NCI-H2227 treated with DMSO at 0.1 percent for 48 hours (cell line): ENCODE results near the gene BDKRB1.

Source experiments
- DNase-seq: peaks from one replicate; lab custom pipeline; 2025; lab: John Stamatoyannopoulos, UW

BDKRB1 gene

DNA sequence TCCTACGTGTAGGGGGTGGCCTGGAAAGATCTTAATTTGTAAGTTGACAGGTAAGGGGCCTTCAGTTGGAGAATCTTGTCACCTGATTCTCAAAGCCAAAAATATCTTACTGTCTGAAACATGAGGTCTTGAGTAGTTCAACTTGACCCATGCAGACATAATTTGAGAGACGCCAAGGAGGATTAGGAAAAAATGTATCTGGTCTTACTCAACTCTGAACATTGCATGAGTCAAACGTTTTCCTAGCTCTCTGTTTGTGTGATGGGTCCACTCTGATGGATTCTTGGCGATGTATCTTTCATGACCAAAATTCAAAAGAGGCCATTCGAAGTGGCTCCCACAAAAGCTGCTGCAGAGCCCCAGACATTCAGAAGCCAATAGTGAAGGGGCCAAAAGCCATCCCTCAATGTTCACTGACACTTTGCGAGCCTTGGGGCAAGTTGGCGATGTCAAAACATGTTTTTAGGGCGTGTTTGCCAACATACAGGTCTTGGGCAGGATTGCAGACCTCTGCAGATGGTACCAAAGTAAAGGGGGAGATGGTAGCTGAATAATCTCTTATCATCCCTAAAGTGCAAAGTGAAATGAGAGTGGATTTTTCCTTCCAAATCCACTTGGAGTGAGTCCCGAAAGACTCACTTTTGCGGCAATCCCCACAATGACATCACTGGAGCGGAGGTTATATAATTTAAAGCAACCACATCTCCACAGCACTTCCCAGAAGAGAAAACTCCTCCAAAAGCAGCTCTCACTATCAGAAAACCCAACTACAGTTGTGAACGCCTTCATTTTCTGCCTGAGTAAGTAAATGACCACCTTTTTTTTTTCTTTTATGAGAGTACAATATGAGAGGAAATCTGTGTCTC lies at the start of gene BDKRB1:
BDKRB1 (plus strand) TSS at position 710 of the 866 bp plus-strand sequence. CDS start 7,473 bp downstream, outside the sequence.
- no peak for DNase-seq

DNA sequence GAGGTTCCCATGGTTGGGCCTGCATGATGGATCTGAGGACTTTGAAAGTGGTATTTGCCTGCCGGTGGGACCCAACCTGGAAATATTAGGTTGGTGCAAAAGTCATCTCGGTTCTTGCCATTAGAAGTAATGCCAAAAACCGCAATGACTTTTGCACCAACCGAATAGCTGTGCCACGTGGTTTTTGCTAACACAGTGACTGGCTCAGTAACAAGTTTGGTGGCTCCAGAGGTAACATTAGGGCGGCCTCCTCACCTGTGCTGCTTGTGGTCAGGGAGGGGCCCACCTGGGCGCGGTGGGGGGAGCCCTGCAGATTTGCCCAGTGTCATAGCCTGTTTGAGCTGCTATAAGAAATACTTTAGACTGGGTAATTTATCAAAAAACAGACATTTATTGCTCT lies 49.5 kb upstream of the BDKRB1 start:
- DNase-seq, result no peak

DNA sequence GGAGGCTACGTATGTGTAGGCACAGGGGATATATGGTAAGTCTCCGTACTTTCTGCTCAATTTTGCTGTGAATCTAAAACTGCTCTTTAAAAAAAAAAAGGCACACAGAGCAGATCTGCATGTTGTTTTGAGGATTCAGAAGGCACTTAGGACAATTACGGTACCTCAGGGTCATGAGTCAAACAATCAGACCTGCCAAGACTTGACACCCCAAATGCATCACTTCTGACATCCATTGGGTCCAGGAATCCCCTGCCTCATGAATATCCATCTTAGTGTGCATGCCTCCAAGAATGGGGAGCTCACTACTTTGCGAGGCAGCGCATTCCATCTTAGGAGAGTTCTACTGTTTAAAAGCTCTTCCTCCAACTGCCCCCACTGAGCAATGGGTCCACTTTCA lies 48.3 kb upstream of the BDKRB1 start:
- no peak for DNase-seq

DNA sequence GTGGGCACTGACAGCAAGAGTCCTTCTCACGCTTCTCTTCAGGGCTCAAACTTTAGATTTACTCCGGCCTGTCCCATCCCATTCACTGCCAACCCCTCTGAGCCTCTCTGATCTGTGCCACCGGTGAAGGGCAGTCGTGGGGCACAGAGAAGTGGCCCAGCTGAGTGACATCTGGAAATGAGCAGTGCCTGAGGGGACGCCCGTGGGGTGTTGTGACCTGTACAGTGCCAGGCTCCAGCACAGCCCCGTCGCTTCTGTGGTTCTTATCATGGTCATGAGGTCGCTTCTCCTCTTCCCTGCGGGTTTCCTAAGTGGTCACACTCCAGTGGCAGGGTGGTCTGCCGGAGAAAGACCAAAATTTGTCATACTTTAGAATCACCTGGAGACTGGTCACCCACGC lies 47.3 kb upstream of the BDKRB1 start:
- DNase-seq, result no peak

DNA sequence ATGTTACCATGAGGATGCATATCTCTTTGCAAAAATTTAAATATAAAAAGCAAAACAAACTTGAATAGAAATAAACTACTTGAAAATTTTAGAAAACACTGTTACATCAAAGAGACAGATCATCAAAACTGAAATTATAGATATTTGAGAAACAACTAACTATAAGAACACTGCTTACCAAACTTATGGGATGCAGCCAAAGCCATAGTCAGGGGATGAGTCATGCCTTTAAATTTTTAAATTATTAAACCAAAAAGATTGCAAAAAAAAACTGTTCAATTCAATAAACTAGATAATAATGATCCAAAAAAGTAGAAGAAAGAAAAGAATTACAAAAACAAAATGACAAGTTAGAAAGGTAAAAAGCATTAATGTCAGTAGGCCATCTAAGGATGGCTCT lies 43.9 kb upstream of the BDKRB1 start:
- no peak for DNase-seq

DNA sequence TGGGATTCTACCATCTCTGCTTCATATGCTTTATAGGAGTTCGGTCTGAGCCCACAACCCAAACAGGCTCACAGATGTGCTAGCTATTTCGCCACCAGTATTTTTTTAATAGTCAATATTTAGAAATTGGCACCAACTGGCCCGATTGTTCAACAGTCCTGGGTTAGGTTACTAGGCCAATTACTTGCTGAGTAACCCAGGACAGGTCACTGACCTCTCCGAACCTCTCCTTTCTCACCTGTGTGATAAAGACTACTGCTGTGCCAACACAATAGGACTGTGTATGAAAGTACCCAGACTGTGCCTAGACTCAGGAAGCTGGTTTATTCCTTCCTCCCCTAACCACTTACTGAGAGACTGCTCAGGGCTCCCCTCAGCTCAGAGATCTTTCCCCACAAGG lies 43.1 kb upstream of the BDKRB1 start:
- DNase-seq, result no peak

DNA sequence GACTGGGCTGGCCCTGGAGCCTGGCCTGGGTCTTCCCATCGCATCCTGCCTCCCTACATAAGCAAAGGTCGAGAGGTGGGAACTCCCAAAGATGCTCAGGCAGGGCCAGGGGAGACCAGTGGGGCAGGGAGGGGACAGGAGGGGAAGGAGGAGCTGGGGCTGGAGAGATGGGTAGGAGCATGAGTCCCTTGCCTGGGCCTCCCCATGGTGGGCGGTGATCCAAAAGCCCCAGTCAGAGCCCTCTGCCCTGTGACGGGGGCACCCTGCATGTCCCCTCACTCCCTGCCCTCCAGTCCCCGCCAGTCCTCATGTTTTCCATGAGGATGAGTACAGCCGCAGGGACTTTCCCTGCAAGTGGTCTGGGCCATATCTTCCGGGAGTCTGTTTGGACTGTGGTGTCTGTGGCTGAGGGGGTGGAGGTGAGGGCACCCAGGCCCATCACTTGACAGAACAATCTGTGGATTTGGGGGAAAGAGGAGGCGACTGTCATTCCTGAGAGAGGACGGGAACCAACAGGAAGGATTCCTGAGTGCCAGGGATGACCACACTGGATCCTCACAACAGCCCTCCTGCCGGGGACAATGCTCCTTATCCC lies 42.0 kb upstream of the BDKRB1 start:
- no peak for DNase-seq

DNA sequence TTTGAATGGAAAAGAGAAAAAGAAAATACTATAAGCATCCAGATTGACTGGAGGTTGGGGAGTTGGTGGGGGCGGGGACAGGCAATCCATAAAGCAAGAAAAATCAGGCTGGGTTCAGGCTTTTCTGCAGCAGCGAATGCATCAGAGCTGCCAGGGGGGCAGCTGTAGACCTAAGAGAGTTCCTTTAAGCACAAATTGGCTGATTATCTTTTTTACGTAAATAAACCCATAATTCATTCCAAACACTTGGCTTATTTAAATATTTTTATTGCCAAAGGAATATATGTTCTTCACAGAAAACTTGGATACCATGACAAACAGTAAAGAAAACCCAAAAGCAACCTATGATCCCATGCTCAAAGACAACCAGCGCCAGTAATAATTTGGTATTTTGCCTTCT lies 41.2 kb upstream of the BDKRB1 start:
- no peak for DNase-seq

DNA sequence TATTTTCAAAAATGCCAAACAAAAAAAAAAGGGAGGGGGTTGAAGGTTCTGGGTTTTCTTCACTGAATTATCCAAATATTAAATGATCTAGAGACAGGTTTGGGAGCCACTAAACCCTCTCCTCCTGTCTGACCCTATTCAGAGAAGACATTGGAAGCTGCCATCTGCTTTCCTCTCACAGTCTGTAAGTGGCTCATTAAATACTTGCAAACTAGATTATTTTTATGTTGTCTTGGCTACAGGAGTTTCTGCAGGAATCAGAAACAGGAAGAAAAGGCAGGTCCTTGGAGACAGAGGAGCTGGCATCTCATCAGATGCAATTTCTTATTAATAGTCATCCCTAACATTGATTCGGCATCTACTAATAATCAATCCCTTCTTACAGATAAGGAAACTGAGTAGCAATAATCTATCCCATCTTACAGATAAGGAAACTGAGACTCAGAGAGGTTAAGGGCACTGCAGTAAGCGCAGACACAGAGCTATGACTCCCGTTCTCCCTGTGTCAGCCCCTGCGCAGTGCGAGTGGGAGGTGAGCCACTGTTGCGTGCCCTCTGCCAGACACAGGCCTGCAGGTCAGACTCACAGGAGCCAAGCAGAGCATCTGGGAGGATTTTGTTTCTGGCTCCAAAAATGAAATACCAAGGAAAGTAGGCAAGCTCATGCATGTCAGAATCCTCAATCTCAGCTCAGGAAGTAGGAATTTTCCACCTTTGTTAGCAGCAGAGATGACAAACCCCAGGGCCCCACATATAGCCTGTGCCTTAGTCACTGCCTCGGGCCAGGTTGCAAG lies 40.4 kb upstream of the BDKRB1 start:
- DNase-seq, result no peak

DNA sequence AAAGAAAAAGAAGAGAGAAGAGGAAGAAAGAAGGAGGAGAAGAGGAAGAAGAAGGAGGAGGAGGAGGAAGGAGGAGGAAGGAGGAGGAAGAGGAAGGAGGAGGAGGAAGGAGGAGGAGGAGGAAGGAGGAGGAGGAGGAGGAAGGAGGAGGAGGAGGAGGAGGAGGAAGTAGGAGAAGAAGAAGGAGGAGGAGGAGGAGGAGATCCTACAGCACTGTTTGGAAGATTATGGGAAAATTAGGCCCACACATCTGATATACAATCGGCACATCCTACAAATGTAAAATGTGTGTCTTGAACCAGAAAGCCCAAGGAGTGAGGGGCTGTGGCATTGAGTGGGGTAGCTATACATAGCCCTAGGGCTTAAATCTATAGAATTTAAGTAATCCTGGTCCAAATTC lies 39.4 kb upstream of the BDKRB1 start:
- DNase-seq, result no peak

DNA sequence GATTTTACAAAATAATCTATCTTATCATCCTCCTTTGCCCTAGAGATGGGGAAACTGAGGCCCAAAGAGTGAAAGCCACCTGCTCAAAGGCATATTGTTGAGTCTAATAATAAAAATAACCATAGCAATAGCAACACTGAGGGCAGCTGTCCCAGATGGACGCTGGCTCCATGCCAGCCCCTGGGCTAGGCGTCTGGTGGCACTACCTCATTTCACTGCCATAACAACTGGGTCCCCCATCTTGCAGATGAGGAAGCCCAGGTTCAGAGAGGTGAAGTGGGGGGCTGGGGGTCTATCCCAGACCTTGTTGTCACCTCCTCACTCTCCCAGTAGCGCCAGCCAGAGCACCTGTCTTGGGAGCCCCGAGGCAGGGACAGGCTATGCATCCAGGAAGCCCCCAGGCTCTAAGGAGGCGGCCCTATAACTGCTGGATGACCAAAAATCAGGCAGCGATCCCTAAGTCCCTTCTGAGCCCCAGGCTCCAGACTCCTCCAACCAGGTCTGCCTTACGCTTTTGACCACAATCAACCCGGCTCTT lies 38.6 kb upstream of the BDKRB1 start:
- no peak for DNase-seq

DNA sequence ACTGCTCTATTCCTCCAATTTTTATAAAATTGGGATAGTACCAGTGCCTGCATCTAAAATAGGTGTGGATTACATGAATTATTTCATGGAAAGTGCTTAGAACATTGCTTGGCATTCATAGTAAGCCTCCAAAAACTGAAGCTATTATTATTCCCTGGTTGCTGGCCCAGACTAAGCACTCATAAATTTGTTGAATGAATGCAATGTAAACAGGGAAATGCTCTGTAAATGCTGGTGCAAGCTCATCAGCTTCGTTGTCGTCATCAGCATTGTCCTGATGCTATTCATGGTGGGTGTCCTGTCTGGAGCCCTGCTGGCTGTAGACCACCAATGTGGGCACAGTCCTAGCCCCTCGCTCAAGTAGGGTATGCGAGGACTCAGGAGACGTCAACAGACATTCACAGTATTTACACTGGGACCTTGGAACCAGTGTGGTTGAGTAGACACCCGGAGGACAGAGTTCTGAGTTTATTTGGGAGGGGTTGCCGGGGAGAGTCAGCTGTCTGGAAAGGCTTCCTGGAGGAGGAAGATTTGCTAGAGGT lies 34.8 kb upstream of the BDKRB1 start:
- DNase-seq, result no peak

DNA sequence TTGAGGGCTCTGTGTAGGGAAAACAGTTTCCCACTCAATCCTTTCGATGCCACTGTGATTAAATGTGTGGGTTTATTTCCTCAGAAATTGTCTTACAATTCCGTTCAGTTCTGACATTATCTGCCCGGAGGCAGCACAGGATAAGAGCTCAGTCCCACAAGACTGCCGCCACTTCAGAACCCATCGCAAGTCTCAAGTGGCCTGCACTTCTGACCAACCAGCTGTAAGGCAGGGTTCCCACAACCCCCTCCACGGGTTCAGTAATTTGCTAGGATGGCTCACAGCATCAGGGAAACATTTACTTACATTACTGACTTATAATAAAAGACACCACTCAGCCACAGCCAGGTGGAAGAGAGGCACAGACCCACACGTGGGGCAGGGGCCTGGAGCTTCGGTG lies 34.2 kb upstream of the BDKRB1 start:
- DNase-seq, result no peak

DNA sequence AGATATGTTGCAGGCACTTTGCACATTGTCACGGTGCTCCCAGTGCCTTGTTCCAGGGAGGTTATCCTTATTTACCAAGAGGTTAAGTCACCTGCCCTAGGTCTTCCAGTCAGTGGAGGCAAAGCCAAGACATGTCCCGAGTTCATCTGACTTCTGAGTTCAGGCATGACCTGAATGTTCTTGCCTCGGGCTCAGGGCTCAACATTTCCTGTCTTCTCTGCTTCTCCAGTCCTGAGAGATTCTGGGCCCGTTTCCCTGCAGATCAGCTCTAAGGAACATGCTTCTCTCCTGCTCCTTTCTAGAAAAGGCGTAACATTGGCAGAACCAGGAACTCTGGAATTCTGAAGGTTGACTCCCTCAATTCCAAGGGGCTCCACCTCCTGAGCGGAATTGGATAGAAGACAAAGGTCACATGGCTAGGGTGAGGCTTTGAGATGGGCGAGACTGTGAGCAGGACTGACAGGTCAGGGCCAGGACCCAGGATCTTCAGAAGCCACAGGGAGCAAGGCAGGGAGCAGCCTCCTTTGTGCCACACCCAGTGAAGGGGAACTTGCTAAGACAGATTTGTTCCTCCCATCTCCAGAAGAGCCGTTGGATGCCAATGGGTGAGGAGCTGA lies 31.4 kb upstream of the BDKRB1 start:
- no peak for DNase-seq

DNA sequence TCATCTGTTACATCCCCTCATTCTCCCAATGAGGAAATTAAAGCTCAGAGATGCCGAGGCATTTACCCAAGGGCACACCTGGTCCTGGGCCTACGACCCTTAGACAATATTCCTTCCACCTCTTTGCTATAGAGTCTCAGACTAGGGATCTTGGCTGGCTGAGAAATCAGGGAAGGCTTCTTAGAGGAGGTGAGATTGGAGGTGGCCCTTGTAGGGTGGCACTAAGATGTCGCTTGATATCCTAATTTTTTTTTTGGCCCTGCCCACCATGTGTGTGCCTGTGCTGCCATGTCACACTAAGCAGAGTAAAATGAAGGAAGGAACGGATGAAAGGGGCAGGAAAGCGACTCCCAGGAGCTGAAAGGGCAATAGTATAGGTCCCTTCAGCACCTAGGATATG lies 30.8 kb upstream of the BDKRB1 start:
- no peak for DNase-seq

DNA sequence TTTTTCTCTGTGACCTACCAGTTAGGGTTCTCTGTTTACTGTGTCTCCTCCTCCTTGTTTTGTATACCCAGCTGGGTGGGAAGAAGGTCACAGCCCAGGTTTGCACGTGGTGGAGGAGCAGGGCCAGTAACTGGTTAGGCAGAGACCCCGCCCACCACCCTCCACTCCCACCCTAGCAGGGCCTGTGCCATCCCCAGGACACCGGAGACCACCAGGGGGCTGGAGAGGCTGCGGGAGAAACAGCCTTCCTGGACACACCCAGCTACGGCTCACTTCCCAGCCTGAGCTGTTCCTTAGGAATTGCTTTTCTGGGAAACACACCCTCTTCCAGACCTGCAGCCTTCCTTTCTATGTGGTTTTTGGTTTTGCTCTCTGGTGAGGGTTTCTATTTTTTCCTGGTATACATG lies 30.3 kb upstream of the BDKRB1 start:
- DNase-seq, result no peak

DNA sequence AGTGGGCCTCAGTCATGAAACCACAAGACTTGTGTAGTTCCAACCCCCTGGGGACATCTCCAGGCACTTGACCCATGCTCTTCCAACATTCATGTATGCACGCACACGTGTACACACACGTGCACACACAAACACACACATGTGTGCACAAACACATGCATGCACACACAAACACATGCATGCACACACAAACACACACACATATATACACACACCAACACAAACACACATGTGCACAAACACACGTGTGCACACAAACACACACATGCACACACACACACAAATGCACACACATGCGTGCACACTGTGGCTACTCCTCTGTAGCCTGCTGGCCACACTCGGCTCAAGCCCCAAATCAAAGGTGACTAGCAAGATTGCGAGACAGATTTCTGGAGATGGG lies 28.6 kb upstream of the BDKRB1 start:
- DNase-seq, result no peak

DNA sequence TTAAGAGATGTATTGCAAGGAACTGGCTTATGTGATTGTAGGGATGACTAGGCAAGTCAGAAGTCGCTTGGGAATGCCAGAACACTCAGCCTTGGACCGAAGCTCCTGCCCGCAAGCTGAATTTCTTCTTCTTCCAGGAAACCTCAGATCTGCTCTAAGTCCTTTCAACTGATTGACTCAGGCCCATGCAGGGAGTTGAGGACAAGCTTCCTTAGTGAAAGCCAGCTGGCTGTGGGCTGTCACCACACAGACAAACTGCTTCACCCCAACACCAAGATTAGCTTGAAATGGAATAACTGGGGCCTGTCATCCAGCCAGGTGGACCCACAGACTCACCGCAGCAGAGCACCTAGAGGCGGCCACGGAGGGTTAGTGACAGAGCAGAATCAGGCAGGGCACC lies 26.7 kb upstream of the BDKRB1 start:
- DNase-seq, result no peak

DNA sequence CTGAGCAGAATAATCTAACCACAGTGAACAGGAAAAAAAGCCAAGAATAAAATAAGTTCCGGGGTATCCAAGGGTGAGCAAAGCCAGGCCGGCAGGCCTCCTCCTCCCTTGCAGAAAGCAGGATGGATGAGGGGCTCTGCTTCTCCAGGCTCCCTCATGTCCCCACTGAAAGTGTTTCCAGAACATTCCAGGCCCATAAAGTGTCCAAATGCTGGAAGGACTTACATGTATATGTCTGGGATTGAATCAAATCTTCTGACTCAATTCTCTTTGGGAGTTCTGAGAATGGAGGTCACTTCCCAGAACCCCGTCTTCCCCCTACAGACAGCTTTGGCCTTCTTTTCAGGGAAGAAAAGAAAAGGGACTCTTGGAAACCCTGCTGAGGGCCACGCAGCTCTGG lies 25.0 kb upstream of the BDKRB1 start:
- DNase-seq, result no peak

DNA sequence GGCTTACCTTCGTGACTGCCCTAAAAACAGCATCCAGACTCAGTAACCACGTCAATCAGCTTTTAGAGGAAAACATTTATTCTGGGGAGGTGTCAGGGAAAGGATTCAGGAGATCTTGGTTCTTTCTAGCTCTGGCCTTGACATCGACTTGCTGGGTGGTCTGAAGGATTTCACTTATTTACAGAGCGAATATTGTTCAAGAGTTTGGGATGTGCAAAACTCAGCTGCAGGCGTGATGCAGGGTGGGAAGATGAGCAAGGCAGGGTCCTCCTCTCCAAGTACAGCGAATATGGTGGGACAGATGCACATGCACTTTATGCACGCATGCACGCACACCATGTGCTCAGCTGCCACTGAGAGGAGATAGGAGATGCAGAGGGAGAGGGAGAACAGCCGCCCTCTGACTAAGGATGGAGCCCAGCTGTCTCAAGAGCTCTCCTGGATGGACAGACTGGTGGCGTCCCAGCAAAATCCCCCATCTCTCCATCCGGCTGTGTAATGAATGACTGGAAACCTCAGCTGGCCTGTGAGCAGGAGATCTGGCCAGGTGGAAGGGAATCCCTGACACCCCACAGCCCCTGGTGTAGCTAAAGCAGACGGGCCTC lies 24.4 kb upstream of the BDKRB1 start:
- DNase-seq, result no peak

DNA sequence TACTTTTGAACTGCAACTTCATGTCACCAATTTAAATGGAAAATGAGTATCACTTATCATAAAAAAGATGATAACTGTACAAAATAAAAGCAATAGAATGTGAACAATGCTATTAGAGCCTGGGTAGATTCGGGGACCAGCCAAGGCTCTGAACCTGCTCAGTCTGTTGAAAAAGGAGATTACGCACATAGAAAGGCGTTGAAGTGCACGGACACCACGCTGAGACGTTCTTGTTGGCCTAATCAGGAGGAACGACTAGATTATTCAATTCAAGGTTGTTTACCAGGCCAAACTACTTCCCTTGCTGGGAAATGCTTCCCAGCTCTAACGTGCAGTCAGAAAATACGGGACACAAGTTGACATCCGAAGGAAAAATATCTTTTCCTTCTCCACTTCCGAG lies 23.5 kb upstream of the BDKRB1 start:
- no peak for DNase-seq

DNA sequence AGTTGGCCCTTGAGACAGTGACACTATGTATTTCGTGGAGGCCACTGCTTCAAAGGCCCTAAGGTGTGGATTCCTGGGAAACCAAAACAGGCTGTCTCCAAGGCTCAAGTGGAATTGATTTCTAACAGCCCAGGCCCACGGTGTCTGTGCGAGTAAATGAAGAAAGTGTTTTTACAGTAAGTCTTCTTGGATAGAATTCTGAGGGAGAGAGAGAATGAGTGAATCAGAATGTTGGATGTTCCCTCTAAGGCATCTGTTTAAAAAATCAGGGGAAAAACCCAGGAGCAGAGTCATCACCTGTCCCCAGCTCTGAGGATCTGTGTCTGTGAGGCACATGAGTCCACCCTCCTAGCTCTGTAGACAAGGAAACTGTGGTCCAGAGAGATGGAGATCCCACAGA lies 22.3 kb upstream of the BDKRB1 start:
- no peak for DNase-seq
